ENCODE data around the gene PDK1. TPM values are rescaled to one million over a fixed set of nuclear protein-coding genes. Genes with fewer than 3 reads are reported as not detected.

Gene PDK1
- total RNA-seq, 1 experiment from 2014 or later: 11.7 TPM

- Histone ChIP-seq H3K9me3 (ENCODE audit: control insufficient read depth, insufficient read depth, low read depth, low read length) (no peaks in the 10 kb centered on the region; the same call in 1 of the 2 replicates), H3K4me1 (ENCODE audit: control insufficient read depth, insufficient read depth, low read length) (no peaks in the 10 kb centered on the region), H3K27me3 (ENCODE audit: control insufficient read depth, insufficient read depth, low read length) (no peaks in the 10 kb centered on the region), H3K27ac (ENCODE audit: low read length) (no peak overlapping the region), H3K36me3 (ENCODE audit: control insufficient read depth, insufficient read depth, low read length) (no peaks in the 10 kb centered on the region), H3K4me3 (ENCODE audit: low read depth in 2 of 2, low read length in 2 of 2) (no peak overlapping the region)
- BruUV-seq (replicated peaks): no TSS peak
- TF ChIP-seq SIN3A (IDR thresholded peaks at IDR 0.05; ENCODE audit: borderline replicate concordance, insufficient read depth, low read depth, low read length) (no peak), REST (IDR thresholded peaks at IDR 0.05; ENCODE audit: insufficient read depth in 1 of 2, low read depth in 2 of 2, low read length in 1 of 2) (no peak), POLR2AphosphoS5 (IDR thresholded peaks at IDR 0.05; ENCODE audit: low read depth, low read length) (no peak), CTCF (IDR thresholded peaks at IDR 0.05) (no peak), TCF7L2 (IDR thresholded peaks at IDR 0.05; ENCODE audit: low read depth, low read length) (no peak)
- DNase-seq (ENCODE audit: low read depth, low spot score) (no peak), ATAC-seq (no peak)
- in situ Hi-C loops (cut with HindIII; ENCODE audit: low pct_unique_long_range_greater_than_20kb, low sequenced_read_pairs) (no loop called here), intact Hi-C loops (cut with micrococcal nuclease; ENCODE audit: unreplicated experiment) (no loop called here)
- ChIA-PET CTCF (no interaction called here), POLR2A (no interaction called here)
These were observed 42.4 kb upstream of the PDK1 start for GRCh38 chr2:172513524-172513900.

GRCh38 chr2:172513935-172514586 is 41.8 kb upstream of the PDK1 start:
- Histone ChIP-seq H3K4me1 (ENCODE audit: control insufficient read depth, insufficient read depth, low read length) (no peaks in the 10 kb centered on the region), H3K4me3 (ENCODE audit: low read depth in 2 of 2, low read length in 2 of 2) (no peak overlapping the region), H3K27ac (ENCODE audit: low read length) (no peak overlapping the region), H3K9me3 (ENCODE audit: control insufficient read depth, insufficient read depth, low read depth, low read length) (no peaks in the 10 kb centered on the region; the same call in 1 of the 2 replicates), H3K27me3 (ENCODE audit: control insufficient read depth, insufficient read depth, low read length) (no peaks in the 10 kb centered on the region), H3K36me3 (ENCODE audit: control insufficient read depth, insufficient read depth, low read length) (no peaks in the 10 kb centered on the region)
- ChIA-PET POLR2A (no interaction called here), CTCF (interaction anchor here (0.5 kb wide), 1 partner anchor 1332 kb away, joined by 5 read pairs; no protein-coding TSS in a partner anchor)
- ATAC-seq (no peak), DNase-seq (ENCODE audit: low read depth, low spot score) (no peak)
- BruUV-seq (replicated peaks): no TSS peak
- in situ Hi-C loops (cut with HindIII; ENCODE audit: low pct_unique_long_range_greater_than_20kb, low sequenced_read_pairs): no loop called here
- intact Hi-C loops (cut with micrococcal nuclease; ENCODE audit: unreplicated experiment): no loop called here
- TF ChIP-seq CTCF (IDR thresholded peaks at IDR 0.05): no peak
- TF ChIP-seq REST (IDR thresholded peaks at IDR 0.05; ENCODE audit: insufficient read depth in 1 of 2, low read depth in 2 of 2, low read length in 1 of 2): no peak
- TF ChIP-seq POLR2AphosphoS5 (IDR thresholded peaks at IDR 0.05; ENCODE audit: low read depth, low read length): no peak
- TF ChIP-seq TCF7L2 (IDR thresholded peaks at IDR 0.05; ENCODE audit: low read depth, low read length): no peak
- no peak for TF ChIP-seq SIN3A (IDR thresholded peaks at IDR 0.05; ENCODE audit: borderline replicate concordance, insufficient read depth, low read depth, low read length)
